Endothelial cell of umbilical vein (primary cell): Measurements from ENCODE around the gene NUPR1. TPM values are rescaled to one million over a fixed set of nuclear protein-coding genes. Genes with fewer than 3 reads are reported as not detected.
"Not testable (repeated sequence)": the region's sequence is repeated elsewhere in the genome, so short reads cannot be mapped to it uniquely, and the experiment has no call there.

Experiments
- BruUV-seq: library from RNA; stranded (reverse); fragments of 400-500 nt; replicated peaks from 2 replicates; lab custom pipeline; 2021; lab: Mats Ljungman, UMichigan
- CTCF ChIA-PET: fragments of 300-600, 350-600 bp; sonication (Branson Sonifier 250); formaldehyde crosslinking; loops from one replicate; lab custom pipeline; 2021; ENCODE audit warnings: antibody characterized with exemption, inconsistent platforms; lab: Charles Lee
- POLR2A ChIA-PET: fragments of 300-600, 350-600 bp; sonication (Branson Sonifier 250); formaldehyde crosslinking; loops from one replicate; lab custom pipeline; 2021; ENCODE audit warnings: antibody characterized with exemption, inconsistent platforms; lab: Charles Lee
- DNase-seq: peaks from one replicate; pipeline ENCODE4 v3.0.0-alpha.2; 2011; ENCODE audit warnings: low read depth, low spot score
- FAIRE-seq: peaks from 2 replicates; lab custom pipeline; 2011; peaks lifted over from hg19 to GRCh38; lab: Jason Lieb, UNC
- H2AFZ ChIP-seq: 2 replicates; pipeline ENCODE4 v1.6.0; 2012; ENCODE audit warnings: low read depth, low read length, control low read depth, inconsistent platforms
- H3K27ac ChIP-seq: 2 replicates; pipeline ENCODE4 v1.5.1; 2011; ENCODE audit warnings: low read depth, mild to moderate bottlenecking, control low read depth, low read length, moderate library complexity; ENCODE audit not compliant: insufficient read depth
- H3K27me3 ChIP-seq, 2 experiments: 2 replicates each; pipeline versions ENCODE4 v1.6.0 to v1.6.1; 2011; ENCODE audit warnings: low read length in 2 of 2, mixed read lengths in 1 of 2; ENCODE audit not compliant: control insufficient read depth in 2 of 2, insufficient read depth in 2 of 2
- H3K36me3 ChIP-seq, 2 experiments: 2 replicates in 1 of 2; 3 replicates in 1 of 2; pipeline ENCODE4 v1.5.1; 2011; ENCODE audit warnings: low read length in 2 of 2, mild to moderate bottlenecking in 1 of 2, moderate library complexity in 1 of 2; ENCODE audit not compliant: control insufficient read depth in 2 of 2, insufficient read depth in 2 of 2; ENCODE audit errors: extremely low read depth in 1 of 2
- H3K4me1 ChIP-seq: 3 replicates; pipeline ENCODE4 v1.5.1; 2011; ENCODE audit warnings: mild to moderate bottlenecking, low read length; ENCODE audit not compliant: control insufficient read depth, insufficient read depth; ENCODE audit errors: extremely low read depth
- H3K4me2 ChIP-seq: 2 replicates; pipeline ENCODE4 v1.6.1; 2011; ENCODE audit warnings: low read length, control low read depth, mixed read lengths; ENCODE audit not compliant: insufficient read depth
- H3K4me3 ChIP-seq, 3 experiments: fragments of 200-600 bp in 1 of 3; sonication (generic), shearing (Covaris generic) in 1 of 3; replicated peaks in 1 of 3; 2 replicates each; pipeline ENCODE4 v1.5.1; 2011 to 2016; ENCODE audit warnings: control low read depth in 3 of 3, low read length in 3 of 3, mild to moderate bottlenecking in 2 of 3, inconsistent platforms in 1 of 3, low read depth in 1 of 3, moderate library complexity in 1 of 3; ENCODE audit not compliant: insufficient read depth in 1 of 3
- H3K79me2 ChIP-seq: 2 replicates; pipeline ENCODE4 v1.6.0; 2012; ENCODE audit warnings: low read length, inconsistent platforms; ENCODE audit not compliant: control insufficient read depth, insufficient read depth
- H3K9ac ChIP-seq: replicated peaks from 2 replicates; pipeline ENCODE3; 2011; ENCODE audit warnings: low read length, control low read depth; ENCODE audit not compliant: insufficient read depth; ENCODE audit errors: extremely low read depth
- H3K9me1 ChIP-seq: replicated peaks from 3 replicates; pipeline ENCODE4 v1.6.0; 2011; ENCODE audit warnings: mild to moderate bottlenecking, low read length; ENCODE audit not compliant: control insufficient read depth, insufficient read depth; ENCODE audit errors: extremely low read depth
- H3K9me3 ChIP-seq: replicated peaks from 2 replicates; pipeline ENCODE4 v1.5.1; 2012; ENCODE audit warnings: low read length, inconsistent platforms; ENCODE audit not compliant: control insufficient read depth, insufficient read depth
- H4K20me1 ChIP-seq: replicated peaks from 2 replicates; pipeline ENCODE3; 2011; ENCODE audit warnings: mild to moderate bottlenecking, low read length; ENCODE audit not compliant: control insufficient read depth, insufficient read depth; ENCODE audit errors: extremely low read depth
- CTCF ChIP-seq, 2 donors: IDR thresholded peaks; 1 replicate in 1 of 2; 2 replicates in 1 of 2; pipeline ENCODE4 v1.5.1; 2011; ENCODE audit warnings: low read length in 2 of 2, mild to moderate bottlenecking in 2 of 2, moderate library complexity in 2 of 2, control low read depth in 1 of 2, inconsistent platforms in 1 of 2, low read depth in 1 of 2; ENCODE audit not compliant: insufficient read depth in 1 of 2; ENCODE audit errors: extremely low read depth in 1 of 2
- EZH2 ChIP-seq: IDR thresholded peaks from 2 replicates; pipeline ENCODE4 v1.6.1; 2012; ENCODE audit warnings: borderline replicate concordance, low read depth, mild to moderate bottlenecking, moderate library complexity, low read length, inconsistent platforms; ENCODE audit not compliant: severe bottlenecking
- FOS ChIP-seq: IDR thresholded peaks from 2 replicates; pipeline ENCODE4 v1.6.1; 2011; ENCODE audit warnings: mild to moderate bottlenecking, low read length, moderate library complexity, borderline replicate concordance; ENCODE audit not compliant: insufficient read depth
- GATA2 ChIP-seq: IDR thresholded peaks from 2 replicates; pipeline ENCODE4 v1.7.0; 2011; ENCODE audit warnings: low read depth, mild to moderate bottlenecking, moderate library complexity, mixed read lengths, low read length; ENCODE audit not compliant: insufficient read length, insufficient read depth
- JUN ChIP-seq: IDR thresholded peaks from 2 replicates; pipeline ENCODE4 v1.6.1; 2011; ENCODE audit warnings: borderline replicate concordance, low read depth; ENCODE audit not compliant: insufficient read length, insufficient read depth
- POLR2A ChIP-seq: IDR thresholded peaks from 2 replicates; pipeline ENCODE4 v1.6.1; 2012; ENCODE audit warnings: low read depth, mild to moderate bottlenecking, control low read depth, low read length
- POLR2AphosphoS5 ChIP-seq: IDR thresholded peaks from 2 replicates; pipeline ENCODE4 v1.6.1; 2012; ENCODE audit warnings: low read depth, mild to moderate bottlenecking, control low read depth, low read length, moderate library complexity; ENCODE audit not compliant: insufficient read depth
- dilution Hi-C: fragments of 300-500 bp; cut with MboI; formaldehyde crosslinking; loops from one replicate; pipeline ENCODE4 v1.15.0; 2019; ENCODE audit warnings: low sequenced_read_pairs; ENCODE audit not compliant: extremely low pct_ligation_motif_present
- intact Hi-C: fragments of 100-400 bp; cut with micrococcal nuclease; formaldehyde crosslinking; loops from one replicate; pipeline ENCODE4 v1.10.0; 2022
- polyA plus RNA-seq, 4 experiments: library from polyadenylated mRNA; depleted of rRNA in 3 of 4; stranded (reverse) in 3 of 4; unstranded in 1 of 4; fragments of >200 nt; gene quantifications; 2 replicates each; pipeline versions ENCODE4 v1.2.1 to v1.2.3, GENCODE V29; 2011 to 2012; ENCODE audit warnings: missing spikeins in 1 of 4
- total RNA-seq: library from RNA; stranded (reverse); gene quantifications from 2 replicates; pipeline ENCODE4 v1.2.3, GENCODE V29; 2021
- TF ChIP-seq, protein P1 (sequence below): IDR thresholded peaks from 2 replicates; pipeline ENCODE4 v1.6.1; 2011; ENCODE audit not compliant: insufficient read depth, insufficient read length

NUPR1 gene
- total and polyA plus RNA-seq, 2 donors (not counting 3 experiments of a cell fraction or from before 2014, with no cell fraction given), result 1.8 to 4.9 TPM

DNA sequence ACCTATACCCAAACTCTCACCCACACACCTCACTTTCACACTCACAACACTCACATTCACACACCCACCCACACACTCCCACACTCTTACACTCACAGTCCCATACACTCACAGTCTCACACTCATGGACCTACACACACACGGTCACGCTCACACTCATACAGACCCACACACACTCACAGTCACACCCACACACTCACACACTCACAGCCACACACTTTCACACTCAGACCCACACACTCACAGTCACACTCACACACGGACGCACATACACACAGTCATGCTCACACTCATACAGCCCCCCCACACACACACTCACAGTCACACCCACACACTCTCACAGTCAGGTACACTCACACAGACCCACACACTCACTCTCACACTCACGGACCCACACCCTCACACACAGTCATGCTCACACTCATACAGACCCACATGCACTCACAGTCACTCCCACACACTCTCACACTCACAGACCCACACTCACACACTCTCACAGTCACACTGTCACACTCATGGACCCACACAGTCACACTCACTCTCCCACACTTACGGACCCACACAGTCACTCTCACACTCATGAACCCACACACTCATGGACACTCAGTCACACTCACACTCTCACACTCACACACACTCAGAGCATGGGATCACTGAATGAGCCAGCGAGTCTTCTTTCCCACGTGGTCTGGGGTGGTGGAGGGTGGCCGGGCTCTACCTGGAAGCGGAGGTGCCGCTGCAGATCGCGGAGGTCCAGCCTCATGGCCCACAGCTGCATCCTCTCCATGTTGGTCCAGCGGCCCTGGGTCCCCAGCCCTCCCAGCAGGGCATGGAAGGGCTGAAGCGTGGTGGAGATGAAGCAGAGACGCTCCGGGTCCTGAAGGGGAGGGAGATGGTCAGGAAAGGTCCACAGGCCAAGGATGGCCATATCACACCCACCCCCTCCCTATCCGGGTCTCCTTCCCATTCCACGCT is 37.2 kb downstream of the NUPR1 start:
- Histone ChIP-seq H3K4me2 (no peak overlapping the region), H3K4me1 (no peaks in the 10 kb centered on the region), H3K9me1 (no peaks in the 10 kb centered on the region), H3K79me2 (no peaks in the 10 kb centered on the region), H3K27me3 (no peaks in the 10 kb centered on the region), H2AFZ (no peak overlapping the region), H3K27ac (no peak overlapping the region), H3K4me3 (no peak overlapping the region), H3K9ac (no peak overlapping the region), H3K36me3 (no peaks in the 10 kb centered on the region), H4K20me1 (no peaks in the 10 kb centered on the region), H3K9me3 (no peaks in the 10 kb centered on the region)
- FAIRE-seq, result no peak
- ChIA-PET CTCF (no interaction called here), POLR2A (no interaction called here)
- no TSS peak for BruUV-seq
- TF ChIP-seq FOS (no peak), CTCF (IDR thresholded peaks at IDR 0.05; ENCODE audit: extremely low read depth in 1 of 2, insufficient read depth in 1 of 2, low read depth in 1 of 2, low read length in 2 of 2) (no peak), EZH2 (no peak), POLR2A (no peak), GATA2 (no peak), JUN (no peak), POLR2AphosphoS5 (no peak)
- TF ChIP-seq, protein P1, sequence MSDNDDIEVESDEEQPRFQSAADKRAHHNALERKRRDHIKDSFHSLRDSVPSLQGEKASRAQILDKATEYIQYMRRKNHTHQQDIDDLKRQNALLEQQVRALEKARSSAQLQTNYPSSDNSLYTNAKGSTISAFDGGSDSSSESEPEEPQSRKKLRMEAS, result no peak
- DNase-seq, result no peak
- dilution Hi-C loops (no loop called here), intact Hi-C loops (no loop called here)

DNA sequence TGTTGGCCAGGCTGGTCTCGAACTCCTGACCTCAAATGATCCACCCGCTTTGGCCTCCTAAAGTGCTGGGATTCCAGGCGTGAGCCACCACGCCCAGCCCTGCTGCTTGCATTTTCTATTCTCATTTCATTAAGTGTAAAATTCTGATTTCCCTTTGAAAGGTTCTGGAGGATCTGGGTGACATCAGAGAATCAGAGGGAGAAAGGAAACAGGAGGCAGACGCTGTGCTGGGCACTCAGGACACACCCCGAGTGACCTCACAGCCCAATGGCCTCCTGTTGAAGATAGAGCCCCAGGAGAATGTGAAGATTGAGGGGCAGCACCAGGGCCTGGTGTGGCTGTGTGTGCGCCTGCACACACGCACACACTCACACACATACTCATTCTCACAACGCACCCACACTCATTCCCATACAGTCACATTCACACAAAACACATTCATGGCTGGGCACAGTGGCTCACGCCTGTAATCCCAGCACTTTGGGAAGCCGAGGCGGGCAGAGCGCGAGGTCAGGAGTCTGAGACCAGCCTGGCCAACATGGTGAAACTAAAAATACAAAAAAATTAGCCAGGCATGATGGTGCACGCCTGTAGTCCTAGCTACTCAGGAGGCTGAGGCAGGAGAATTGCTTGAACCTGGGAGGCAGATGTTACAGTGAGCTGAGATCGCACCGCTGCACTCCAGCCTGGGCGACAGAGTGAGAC is 38.1 kb downstream of the NUPR1 start:
- H3K9me3 ChIP-seq, H3K36me3 ChIP-seq, dilution Hi-C loops, intact Hi-C loops, H3K9ac ChIP-seq, BruUV-seq, H4K20me1 ChIP-seq, H3K4me2 ChIP-seq, H3K27ac ChIP-seq, H3K27me3 ChIP-seq, DNase-seq, H3K4me1 ChIP-seq, H3K4me3 ChIP-seq, H3K79me2 ChIP-seq, POLR2A ChIA-PET, H2AFZ ChIP-seq, FAIRE-seq, H3K9me1 ChIP-seq: not testable (repeated sequence)
- CTCF ChIA-PET, result interaction anchor here (0.6 kb wide), 1 partner anchor 1216 kb away, joined by 3 read pairs; no protein-coding TSS in a partner anchor
